Astrocyte (in vitro differentiated cells and primary cell): ENCODE results near the gene MRPL36.

Experiments
- EZH2 ChIP-seq: IDR thresholded peaks from 2 replicates; pipeline ENCODE4 v1.6.1; 2012; ENCODE audit warnings: mild to moderate bottlenecking, low read length, inconsistent platforms; ENCODE audit not compliant: insufficient read depth
- TF ChIP-seq, protein P1 (sequence below): IDR thresholded peaks from 2 replicates; pipeline ENCODE4 v1.5.1; 2011; ENCODE audit warnings: low read depth, mild to moderate bottlenecking, inconsistent platforms, low read length, moderate library complexity; ENCODE audit not compliant: insufficient read depth

DNA sequence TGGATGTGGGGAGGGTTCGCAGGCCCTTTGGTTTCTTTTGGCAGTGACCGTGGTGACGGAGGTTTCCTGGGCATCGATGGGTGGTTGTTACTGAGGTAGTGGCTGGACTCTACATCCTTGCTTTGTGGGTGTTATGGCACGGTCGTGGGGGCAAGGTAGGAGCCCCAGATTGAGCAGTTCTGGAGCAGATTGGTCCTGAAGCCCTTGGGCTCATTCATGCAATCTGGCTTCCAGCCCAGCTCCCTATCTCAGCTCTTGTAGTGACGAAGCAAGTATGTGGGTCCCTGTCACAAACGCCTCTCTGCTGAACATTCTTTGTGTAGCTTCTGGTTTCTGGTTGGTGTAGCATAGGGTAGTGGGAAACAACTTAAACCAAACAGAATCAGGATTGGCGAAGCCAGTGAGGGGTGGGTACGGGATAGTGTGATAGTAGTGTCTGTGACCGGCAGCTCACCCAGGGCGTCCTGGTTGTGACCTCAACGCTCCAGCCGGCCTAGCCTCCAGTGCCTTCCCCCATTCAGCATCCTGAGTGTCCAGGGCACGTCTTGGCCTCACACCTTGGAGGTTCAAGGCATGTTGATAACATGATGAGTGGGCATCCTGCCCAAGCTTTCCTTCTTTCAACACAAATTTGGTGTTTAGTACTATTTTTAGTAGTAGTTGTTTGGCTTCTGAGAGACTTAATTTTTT lies 4.5 kb upstream of the MRPL36 start:
- TF ChIP-seq, protein P1, sequence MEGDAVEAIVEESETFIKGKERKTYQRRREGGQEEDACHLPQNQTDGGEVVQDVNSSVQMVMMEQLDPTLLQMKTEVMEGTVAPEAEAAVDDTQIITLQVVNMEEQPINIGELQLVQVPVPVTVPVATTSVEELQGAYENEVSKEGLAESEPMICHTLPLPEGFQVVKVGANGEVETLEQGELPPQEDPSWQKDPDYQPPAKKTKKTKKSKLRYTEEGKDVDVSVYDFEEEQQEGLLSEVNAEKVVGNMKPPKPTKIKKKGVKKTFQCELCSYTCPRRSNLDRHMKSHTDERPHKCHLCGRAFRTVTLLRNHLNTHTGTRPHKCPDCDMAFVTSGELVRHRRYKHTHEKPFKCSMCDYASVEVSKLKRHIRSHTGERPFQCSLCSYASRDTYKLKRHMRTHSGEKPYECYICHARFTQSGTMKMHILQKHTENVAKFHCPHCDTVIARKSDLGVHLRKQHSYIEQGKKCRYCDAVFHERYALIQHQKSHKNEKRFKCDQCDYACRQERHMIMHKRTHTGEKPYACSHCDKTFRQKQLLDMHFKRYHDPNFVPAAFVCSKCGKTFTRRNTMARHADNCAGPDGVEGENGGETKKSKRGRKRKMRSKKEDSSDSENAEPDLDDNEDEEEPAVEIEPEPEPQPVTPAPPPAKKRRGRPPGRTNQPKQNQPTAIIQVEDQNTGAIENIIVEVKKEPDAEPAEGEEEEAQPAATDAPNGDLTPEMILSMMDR = no peak
- no peak for TF ChIP-seq EZH2
